Endothelial cell of umbilical vein (primary cell): Measurements from ENCODE around the gene CTF1. TPM values are rescaled to one million over a fixed set of nuclear protein-coding genes. Genes with fewer than 3 reads are reported as not detected.

Experiments used
- BruUV-seq: library from RNA; stranded (reverse); fragments of 400-500 nt; replicated peaks from 2 replicates; lab custom pipeline; 2021; lab: Mats Ljungman, UMichigan
- CTCF ChIA-PET: fragments of 300-600, 350-600 bp; sonication (Branson Sonifier 250); formaldehyde crosslinking; loops from one replicate; lab custom pipeline; 2021; ENCODE audit warnings: antibody characterized with exemption, inconsistent platforms; lab: Charles Lee
- POLR2A ChIA-PET: fragments of 300-600, 350-600 bp; sonication (Branson Sonifier 250); formaldehyde crosslinking; loops from one replicate; lab custom pipeline; 2021; ENCODE audit warnings: antibody characterized with exemption, inconsistent platforms; lab: Charles Lee
- DNase-seq: peaks from one replicate; pipeline ENCODE4 v3.0.0-alpha.2; 2011; ENCODE audit warnings: low read depth, low spot score
- FAIRE-seq: peaks from 2 replicates; lab custom pipeline; 2011; peaks lifted over from hg19 to GRCh38; lab: Jason Lieb, UNC
- H2AFZ ChIP-seq: 2 replicates; pipeline ENCODE4 v1.6.0; 2012; ENCODE audit warnings: low read depth, low read length, control low read depth, inconsistent platforms
- H3K27ac ChIP-seq: 2 replicates; pipeline ENCODE4 v1.5.1; 2011; ENCODE audit warnings: low read depth, mild to moderate bottlenecking, control low read depth, low read length, moderate library complexity; ENCODE audit not compliant: insufficient read depth
- H3K27me3 ChIP-seq, 2 experiments: 2 replicates each; pipeline versions ENCODE4 v1.6.0 to v1.6.1; 2011; ENCODE audit warnings: low read length in 2 of 2, mixed read lengths in 1 of 2; ENCODE audit not compliant: control insufficient read depth in 2 of 2, insufficient read depth in 2 of 2
- H3K36me3 ChIP-seq, 2 experiments: 2 replicates in 1 of 2; 3 replicates in 1 of 2; pipeline ENCODE4 v1.5.1; 2011; ENCODE audit warnings: low read length in 2 of 2, mild to moderate bottlenecking in 1 of 2, moderate library complexity in 1 of 2; ENCODE audit not compliant: control insufficient read depth in 2 of 2, insufficient read depth in 2 of 2; ENCODE audit errors: extremely low read depth in 1 of 2
- H3K4me1 ChIP-seq: 3 replicates; pipeline ENCODE4 v1.5.1; 2011; ENCODE audit warnings: mild to moderate bottlenecking, low read length; ENCODE audit not compliant: control insufficient read depth, insufficient read depth; ENCODE audit errors: extremely low read depth
- H3K4me2 ChIP-seq: 2 replicates; pipeline ENCODE4 v1.6.1; 2011; ENCODE audit warnings: low read length, control low read depth, mixed read lengths; ENCODE audit not compliant: insufficient read depth
- H3K4me3 ChIP-seq, 3 experiments: fragments of 200-600 bp in 1 of 3; sonication (generic), shearing (Covaris generic) in 1 of 3; replicated peaks in 1 of 3; 2 replicates each; pipeline ENCODE4 v1.5.1; 2011 to 2016; ENCODE audit warnings: control low read depth in 3 of 3, low read length in 3 of 3, mild to moderate bottlenecking in 2 of 3, inconsistent platforms in 1 of 3, low read depth in 1 of 3, moderate library complexity in 1 of 3; ENCODE audit not compliant: insufficient read depth in 1 of 3
- H3K79me2 ChIP-seq: 2 replicates; pipeline ENCODE4 v1.6.0; 2012; ENCODE audit warnings: low read length, inconsistent platforms; ENCODE audit not compliant: control insufficient read depth, insufficient read depth
- H3K9ac ChIP-seq: replicated peaks from 2 replicates; pipeline ENCODE3; 2011; ENCODE audit warnings: low read length, control low read depth; ENCODE audit not compliant: insufficient read depth; ENCODE audit errors: extremely low read depth
- H3K9me1 ChIP-seq: replicated peaks from 3 replicates; pipeline ENCODE4 v1.6.0; 2011; ENCODE audit warnings: mild to moderate bottlenecking, low read length; ENCODE audit not compliant: control insufficient read depth, insufficient read depth; ENCODE audit errors: extremely low read depth
- H3K9me3 ChIP-seq: replicated peaks from 2 replicates; pipeline ENCODE4 v1.5.1; 2012; ENCODE audit warnings: low read length, inconsistent platforms; ENCODE audit not compliant: control insufficient read depth, insufficient read depth
- H4K20me1 ChIP-seq: replicated peaks from 2 replicates; pipeline ENCODE3; 2011; ENCODE audit warnings: mild to moderate bottlenecking, low read length; ENCODE audit not compliant: control insufficient read depth, insufficient read depth; ENCODE audit errors: extremely low read depth
- CTCF ChIP-seq, 2 donors: IDR thresholded peaks; 1 replicate in 1 of 2; 2 replicates in 1 of 2; pipeline ENCODE4 v1.5.1; 2011; ENCODE audit warnings: low read length in 2 of 2, mild to moderate bottlenecking in 2 of 2, moderate library complexity in 2 of 2, control low read depth in 1 of 2, inconsistent platforms in 1 of 2, low read depth in 1 of 2; ENCODE audit not compliant: insufficient read depth in 1 of 2; ENCODE audit errors: extremely low read depth in 1 of 2
- EZH2 ChIP-seq: IDR thresholded peaks from 2 replicates; pipeline ENCODE4 v1.6.1; 2012; ENCODE audit warnings: borderline replicate concordance, low read depth, mild to moderate bottlenecking, moderate library complexity, low read length, inconsistent platforms; ENCODE audit not compliant: severe bottlenecking
- FOS ChIP-seq: IDR thresholded peaks from 2 replicates; pipeline ENCODE4 v1.6.1; 2011; ENCODE audit warnings: mild to moderate bottlenecking, low read length, moderate library complexity, borderline replicate concordance; ENCODE audit not compliant: insufficient read depth
- GATA2 ChIP-seq: IDR thresholded peaks from 2 replicates; pipeline ENCODE4 v1.7.0; 2011; ENCODE audit warnings: low read depth, mild to moderate bottlenecking, moderate library complexity, mixed read lengths, low read length; ENCODE audit not compliant: insufficient read length, insufficient read depth
- JUN ChIP-seq: IDR thresholded peaks from 2 replicates; pipeline ENCODE4 v1.6.1; 2011; ENCODE audit warnings: borderline replicate concordance, low read depth; ENCODE audit not compliant: insufficient read length, insufficient read depth
- MAX ChIP-seq: IDR thresholded peaks from 2 replicates; pipeline ENCODE4 v1.6.1; 2011; ENCODE audit not compliant: insufficient read depth, insufficient read length
- MYC ChIP-seq: IDR thresholded peaks from one replicate; pipeline ENCODE4 v1.6.1; 2011; ENCODE audit warnings: mild to moderate bottlenecking, low read depth, low read length
- POLR2A ChIP-seq: IDR thresholded peaks from 2 replicates; pipeline ENCODE4 v1.6.1; 2012; ENCODE audit warnings: low read depth, mild to moderate bottlenecking, control low read depth, low read length
- POLR2AphosphoS5 ChIP-seq: IDR thresholded peaks from 2 replicates; pipeline ENCODE4 v1.6.1; 2012; ENCODE audit warnings: low read depth, mild to moderate bottlenecking, control low read depth, low read length, moderate library complexity; ENCODE audit not compliant: insufficient read depth
- dilution Hi-C: fragments of 300-500 bp; cut with MboI; formaldehyde crosslinking; loops from one replicate; pipeline ENCODE4 v1.15.0; 2019; ENCODE audit warnings: low sequenced_read_pairs; ENCODE audit not compliant: extremely low pct_ligation_motif_present
- intact Hi-C: fragments of 100-400 bp; cut with micrococcal nuclease; formaldehyde crosslinking; loops from one replicate; pipeline ENCODE4 v1.10.0; 2022
- polyA plus RNA-seq, 4 experiments: library from polyadenylated mRNA; depleted of rRNA in 3 of 4; stranded (reverse) in 3 of 4; unstranded in 1 of 4; fragments of >200 nt; gene quantifications; 2 replicates each; pipeline versions ENCODE4 v1.2.1 to v1.2.3, GENCODE V29; 2011 to 2012; ENCODE audit warnings: missing spikeins in 1 of 4
- total RNA-seq: library from RNA; stranded (reverse); gene quantifications from 2 replicates; pipeline ENCODE4 v1.2.3, GENCODE V29; 2021

The CTF1 gene
- total and polyA plus RNA-seq, 2 donors (not counting 3 experiments of a cell fraction or from before 2014, with no cell fraction given), result 1.5 to 4.7 TPM

- Histone ChIP-seq H3K4me1 (no peaks in the 10 kb centered on the region), H2AFZ (no peak overlapping the region), H3K9me1 (no peaks in the 10 kb centered on the region), H3K9ac (no peak overlapping the region), H3K79me2 (no peaks in the 10 kb centered on the region), H3K27me3 (no peaks in the 10 kb centered on the region), H3K4me3 (no peak overlapping the region), H3K27ac (no peak overlapping the region), H3K36me3 (no peaks in the 10 kb centered on the region), H3K9me3 (no peaks in the 10 kb centered on the region), H3K4me2 (no peak overlapping the region), H4K20me1 (no peaks in the 10 kb centered on the region)
- BruUV-seq, result no TSS peak
- intact Hi-C loops, result no loop called here
- FAIRE-seq (no peak), DNase-seq (no peak)
- CTCF ChIA-PET, result interaction anchor here (1.4 to 1.9 kb wide), 2 partner anchors 74 to 104 kb away, joined by 5 to 20 read pairs; no protein-coding TSS in a partner anchor
- dilution Hi-C loops, result no loop called here
- TF ChIP-seq GATA2, result no peak
- no peak for TF ChIP-seq EZH2
- TF ChIP-seq CTCF (IDR thresholded peaks at IDR 0.05; ENCODE audit: extremely low read depth in 1 of 2, insufficient read depth in 1 of 2, low read depth in 1 of 2, low read length in 2 of 2), result no peak
- no peak for TF ChIP-seq JUN
- no peak for TF ChIP-seq MYC
- no peak for TF ChIP-seq MAX
- TF ChIP-seq FOS, result no peak
- no peak for TF ChIP-seq POLR2AphosphoS5
- TF ChIP-seq POLR2A, result no peak
- POLR2A ChIA-PET, result no interaction called here
These were observed 22.2 kb downstream of the CTF1 start for GRCh38 chr16:30918614-30919013.
